HG03108 (cell line): Measurements from ENCODE around the gene JAK3.

Experiments
- ATAC-seq: cut with Tn5 transposase; IDR thresholded peaks from one replicate; pipeline ENCODE4 v1.9.1; 2021; ENCODE audit warnings: moderate library complexity; ENCODE audit not compliant: unreplicated experiment

Gene JAK3

DNA sequence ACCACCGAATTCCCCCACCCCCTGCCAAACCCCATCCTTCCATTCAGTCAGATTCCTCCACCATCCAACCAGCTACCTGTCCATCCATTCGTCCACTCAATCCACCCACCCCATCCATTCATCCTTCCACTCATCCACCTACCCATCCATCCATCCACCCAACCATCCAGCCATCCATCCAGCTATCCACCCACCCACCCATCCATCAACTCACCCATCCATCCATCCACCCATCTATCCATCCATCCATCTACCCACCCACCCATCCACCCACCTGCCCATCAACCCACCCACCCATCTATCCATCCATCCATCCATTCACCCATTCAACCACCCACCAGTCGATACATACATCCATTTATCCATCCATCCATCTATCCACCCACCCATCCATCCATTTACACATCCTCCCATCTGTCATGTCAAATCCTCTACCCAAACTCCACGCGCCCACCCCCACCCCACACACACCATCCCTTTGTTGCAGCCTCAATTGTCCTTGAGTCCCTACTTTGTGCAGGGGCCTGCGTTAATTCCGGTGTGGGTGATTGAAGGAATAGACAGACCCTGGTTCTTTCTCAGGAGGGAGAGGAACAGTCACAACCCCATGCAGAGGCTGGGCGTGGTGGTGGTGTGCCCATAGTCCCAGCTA, 18.7 kb upstream of the JAK3 start:
- no peak for ATAC-seq

DNA sequence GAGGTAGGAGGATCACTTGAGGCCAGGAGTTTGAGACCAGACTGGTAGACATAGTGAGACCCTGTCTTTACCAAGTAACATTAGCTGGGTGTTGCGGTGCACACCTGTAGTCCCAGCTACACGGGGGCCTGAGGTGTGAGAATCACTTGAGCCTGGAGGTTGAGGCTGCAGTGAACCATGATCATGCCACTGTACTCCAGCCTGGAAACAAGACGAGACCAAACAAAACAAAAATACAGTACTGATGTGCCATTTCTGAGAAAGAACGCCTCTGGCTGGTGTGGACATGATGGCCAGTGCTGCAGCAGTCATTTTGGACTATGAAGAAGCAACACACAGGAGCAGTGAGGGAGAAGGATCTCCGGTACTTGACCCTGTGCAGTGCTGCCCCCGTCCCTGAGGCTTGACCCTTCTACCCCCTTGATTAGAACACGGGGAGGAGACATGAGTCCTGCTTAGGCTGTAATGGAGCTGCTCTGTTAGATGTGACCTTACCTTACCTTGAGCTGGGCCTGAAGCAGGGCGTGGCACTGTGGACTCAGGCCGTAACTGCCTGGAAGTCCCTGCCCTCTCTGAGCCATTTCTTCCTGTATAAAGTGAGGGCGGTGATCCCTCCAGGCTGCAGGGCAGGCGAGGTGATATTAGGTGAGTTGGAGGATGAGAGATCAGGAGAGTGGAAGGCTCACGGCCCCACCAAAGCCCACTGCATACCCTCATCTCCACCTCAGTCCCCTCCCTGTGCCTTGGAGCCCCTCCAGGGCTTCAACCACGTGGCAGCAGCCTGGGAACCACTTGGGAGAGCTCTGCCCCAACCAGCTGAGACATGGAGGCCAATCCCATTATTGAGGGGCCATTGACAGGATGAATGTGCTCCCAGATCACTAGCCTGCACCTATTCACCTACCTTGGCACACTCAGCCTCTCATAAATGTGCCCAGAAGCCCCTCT, 17.9 kb upstream of the JAK3 start:
- no peak for ATAC-seq

DNA sequence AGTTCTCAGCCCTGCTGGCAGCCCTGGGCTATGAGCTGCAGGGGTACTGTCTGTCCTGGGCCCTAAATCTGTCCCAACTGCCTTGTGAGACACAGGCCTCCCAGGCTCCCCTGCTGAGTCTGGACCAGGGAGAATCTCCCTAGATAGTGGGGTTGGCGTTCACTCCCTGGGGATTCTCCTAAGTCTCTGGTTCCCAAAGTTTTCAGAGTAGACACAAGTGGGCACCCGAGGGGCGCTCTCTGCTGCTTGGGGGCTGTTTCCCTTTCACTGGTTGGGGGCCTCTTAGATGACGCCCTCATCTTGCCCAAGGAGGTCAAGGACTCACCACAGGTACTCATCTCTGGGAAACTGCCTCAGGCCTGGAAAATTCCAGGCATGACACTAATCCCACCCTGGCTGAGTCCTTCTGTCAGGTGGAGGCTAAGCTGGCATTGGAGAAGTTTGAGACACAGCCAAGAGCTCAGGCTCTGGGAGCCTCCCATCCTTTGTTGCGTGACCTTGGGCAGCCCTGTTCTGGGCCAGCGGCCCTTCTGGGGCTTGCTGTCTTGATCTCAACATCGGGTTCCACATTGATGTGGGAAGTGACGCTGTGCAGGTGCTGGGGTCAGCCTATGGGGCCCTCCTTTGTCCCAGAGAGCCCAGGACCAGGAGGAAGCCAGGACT, 15.9 kb upstream of the JAK3 start:
- ATAC-seq: no peak

DNA sequence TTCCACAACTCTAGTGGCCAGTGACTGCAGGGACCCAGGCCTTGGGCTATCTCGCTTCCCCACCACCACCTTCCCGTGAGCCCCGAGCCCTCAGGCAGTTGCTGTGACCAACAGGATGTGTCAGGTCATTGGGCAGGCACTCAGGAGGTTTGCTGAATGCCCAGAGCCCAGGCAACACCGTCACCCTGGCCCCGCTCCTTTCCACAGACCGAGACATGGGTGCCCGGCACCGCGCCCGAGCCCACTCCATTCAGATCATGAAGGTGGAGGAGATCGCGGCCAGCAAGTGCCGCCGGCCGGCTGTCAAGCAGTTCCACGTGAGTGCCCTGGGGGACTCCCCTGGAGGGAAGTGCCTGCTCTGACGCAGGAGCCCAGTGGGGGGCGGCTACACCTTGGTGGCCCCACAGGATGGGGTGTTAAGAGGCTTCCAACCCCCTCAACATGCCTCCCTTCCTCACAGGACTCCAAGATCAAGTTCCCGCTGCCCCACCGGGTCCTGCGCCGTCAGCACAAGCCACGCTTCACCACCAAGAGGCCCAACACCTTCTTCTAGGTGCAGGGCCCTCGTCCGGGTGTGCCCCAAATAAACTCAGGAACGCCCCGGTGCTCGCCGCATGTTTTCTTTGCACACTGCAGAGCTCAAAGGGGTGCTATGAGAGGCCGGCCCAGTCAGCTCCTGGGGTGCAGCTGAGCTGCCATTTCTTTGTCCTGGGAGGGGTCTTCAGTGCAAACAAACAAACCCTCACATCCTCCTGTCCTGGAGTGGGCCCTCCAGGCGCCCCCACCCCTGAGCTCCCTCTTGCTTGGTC, 15.1 kb upstream of the JAK3 start:
- no peak for ATAC-seq

DNA sequence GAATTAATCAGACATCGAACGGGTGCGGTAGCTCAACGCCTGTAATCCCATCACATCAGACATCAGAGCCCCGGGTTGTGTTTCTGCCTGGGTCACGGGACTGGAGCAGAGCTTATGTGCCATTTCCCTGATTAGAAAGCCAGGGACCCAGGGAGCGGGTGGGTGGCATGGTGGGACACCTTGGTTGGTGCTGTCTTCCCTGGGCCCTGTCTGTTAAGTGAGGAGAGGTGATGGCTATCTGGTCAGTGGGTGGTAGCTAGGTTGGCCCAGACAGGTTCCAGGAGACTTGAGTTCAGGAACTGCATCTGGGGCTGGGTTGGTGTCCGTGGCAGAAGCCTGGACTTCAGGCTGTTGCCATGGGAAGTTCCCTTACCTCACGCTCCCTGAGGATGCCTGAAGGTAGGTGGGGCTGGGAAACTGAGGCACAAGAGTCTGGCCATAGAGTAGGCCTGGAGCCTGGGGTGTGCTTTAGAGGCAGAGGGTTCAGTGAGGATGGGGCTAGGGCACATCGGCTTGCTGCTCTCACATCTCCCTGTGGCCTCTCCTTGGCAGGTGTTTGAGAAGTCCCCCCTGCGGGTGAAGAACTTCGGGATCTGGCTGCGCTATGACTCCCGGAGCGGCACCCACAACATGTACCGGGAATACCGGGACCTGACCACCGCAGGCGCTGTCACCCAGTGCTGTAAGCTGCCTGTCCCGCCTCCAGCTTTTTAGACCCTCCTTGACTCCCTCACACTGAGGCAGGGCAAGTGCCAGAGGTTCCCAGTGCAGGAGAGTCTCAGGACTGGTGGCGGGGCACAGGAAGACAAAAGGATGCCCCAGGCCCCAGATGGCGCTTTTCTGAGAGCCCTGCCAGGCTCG, 14.0 kb upstream of the JAK3 start:
- no peak for ATAC-seq

DNA sequence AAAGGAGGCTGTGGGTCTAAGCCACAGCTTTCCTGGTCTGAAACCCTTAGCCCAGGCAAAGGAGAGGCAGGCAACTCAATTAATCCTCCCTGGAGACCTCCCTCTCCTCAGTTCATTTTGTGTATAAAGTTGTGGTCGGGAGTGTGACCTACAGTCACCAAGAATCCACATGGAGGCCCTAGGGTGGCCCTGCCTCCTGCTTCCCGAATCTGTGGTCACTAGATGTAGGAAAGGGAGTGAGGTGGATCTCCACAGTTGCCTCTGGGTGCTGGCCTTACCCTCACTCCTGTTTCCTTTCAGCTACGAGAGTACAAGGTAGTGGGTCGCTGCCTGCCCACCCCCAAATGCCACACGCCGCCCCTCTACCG, 13.2 kb upstream of the JAK3 start:
- no peak for ATAC-seq

DNA sequence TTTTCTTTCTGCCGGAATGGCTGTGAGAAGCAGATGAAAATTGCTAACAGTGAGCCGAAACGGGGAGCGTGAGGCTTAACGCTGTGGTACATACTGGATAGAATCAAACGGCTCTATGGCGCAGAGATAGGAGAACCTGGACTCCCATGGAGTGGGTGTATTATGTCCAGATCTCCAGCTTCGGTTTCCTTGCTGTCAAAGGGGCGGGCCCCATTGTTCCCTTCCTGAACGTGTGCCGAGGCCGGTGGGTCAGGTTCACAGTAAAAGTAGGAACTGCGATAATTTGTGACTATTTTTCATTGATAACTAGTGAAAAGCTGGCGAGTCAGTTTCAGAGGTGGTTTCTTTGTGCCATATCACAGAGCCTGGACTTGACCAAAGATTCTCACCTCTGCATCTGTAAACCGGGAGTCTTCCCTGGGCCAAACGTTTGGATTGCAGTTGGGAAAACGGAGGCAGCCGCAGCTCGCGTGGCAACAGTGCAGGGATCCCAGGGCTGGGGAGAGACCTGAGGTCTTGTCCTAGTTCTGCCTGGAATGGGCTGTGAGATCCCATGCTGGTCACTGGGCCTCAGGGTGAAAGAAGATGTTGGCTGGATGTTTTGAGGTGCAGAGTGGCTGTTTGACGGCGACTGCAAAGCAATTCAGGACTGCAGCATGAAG, 12.7 kb upstream of the JAK3 start:
- ATAC-seq: no peak

DNA sequence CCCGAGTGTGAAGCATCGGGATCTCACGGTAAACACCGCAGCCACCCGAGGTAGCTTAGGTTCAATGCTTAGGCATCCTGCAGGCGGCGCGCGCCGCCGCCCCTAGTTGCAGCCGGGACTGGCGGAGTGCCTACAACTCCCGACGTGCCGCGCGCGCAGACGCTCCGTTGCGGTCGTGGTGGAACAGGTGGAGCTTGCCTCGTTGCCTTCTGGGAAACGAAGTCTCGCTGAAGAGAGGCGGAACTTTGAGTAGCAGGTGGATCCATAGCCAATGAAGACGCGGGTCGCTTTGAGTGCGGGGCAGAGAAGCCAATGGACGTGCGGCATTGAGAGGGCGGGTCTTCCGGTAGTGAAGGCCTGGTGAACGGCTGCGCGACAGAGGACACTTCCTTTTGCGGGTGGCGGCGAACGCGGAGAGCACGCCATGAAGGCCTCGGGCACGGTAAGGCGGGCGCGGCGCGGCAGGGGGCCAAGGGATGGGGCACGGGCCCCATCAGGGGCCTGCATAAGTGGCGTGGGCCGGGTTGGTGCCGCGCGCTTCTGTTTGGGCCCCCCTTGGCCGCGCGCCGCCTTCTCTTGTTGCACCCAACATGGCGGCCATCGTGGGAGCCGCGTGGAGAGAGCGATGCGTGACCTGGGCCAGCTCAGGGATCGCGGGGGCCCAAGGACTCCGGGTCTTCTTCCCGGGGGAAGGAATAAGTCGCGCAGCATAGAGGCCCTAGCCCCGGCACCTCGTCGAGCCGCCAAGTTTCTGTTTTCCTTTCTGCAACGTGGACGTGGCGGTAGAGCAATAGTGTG, 11.9 kb upstream of the JAK3 start, which contains the start of gene RPL18A:
TSS of gene RPL18A (plus strand) at position 378 of the 798 bp plus-strand sequence. CDS start at position 425, 47 bp downstream.
- peak; percentile 90 for ATAC-seq

DNA sequence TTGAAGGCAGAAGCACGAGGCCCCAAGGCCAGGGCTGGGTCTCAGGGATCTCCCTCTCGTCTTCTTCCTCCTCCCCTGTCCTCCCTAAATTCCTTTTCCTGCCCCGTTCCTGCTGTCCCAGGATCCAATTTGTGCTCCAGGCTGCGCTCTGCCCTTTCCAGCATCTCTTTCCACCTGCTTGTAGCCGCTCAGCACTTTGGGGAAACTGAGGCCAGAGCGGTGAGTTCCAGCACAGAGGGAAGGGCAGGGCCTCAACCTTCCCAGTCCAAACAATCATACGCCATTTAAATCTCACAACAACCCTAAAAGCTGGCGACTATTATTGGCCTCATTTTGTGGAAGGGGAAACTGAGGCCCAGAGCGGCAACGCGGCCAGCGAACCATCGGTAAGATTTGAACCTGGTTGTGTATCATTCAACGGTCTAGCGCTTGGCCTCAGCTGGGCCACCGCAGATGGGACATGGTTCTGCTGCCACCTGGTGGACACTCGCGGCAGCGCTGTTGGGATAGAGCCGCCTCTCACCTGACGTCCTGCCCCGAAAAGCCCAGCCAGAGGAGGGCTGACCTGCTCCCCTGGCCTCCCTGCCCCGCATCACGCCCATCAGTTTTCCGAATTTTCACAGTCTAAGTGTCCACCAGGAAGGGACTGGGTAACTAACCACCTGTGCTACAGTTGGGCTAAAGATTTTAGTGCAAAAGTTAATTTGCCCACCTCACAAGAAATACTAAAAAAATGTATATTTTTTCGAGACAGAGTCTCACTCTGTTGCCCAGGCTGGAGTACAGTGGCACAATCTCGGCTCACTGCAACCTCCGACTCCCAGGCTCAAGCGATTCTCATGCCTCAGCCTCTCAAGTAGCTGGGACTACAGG, 7.7 kb upstream of the JAK3 start:
- no peak for ATAC-seq

DNA sequence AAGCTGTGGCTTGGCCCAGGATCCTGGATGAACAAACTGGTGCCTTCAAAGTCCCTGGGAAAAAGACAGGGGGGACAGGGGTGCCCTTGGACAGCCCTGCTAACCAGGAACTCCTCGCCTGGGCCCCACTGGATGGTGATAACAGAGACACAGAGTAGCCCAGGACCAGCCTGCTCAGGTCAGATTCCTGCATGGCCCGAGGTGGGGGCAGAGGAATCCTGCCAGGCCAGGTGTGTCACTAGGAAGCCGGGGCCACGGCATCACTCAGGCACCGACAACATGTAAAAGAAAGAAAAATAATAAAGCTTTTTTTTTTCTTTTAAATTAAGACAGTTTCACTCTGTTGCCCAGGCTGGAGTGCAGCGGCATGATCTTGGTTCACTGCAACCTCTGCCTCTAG, 6.3 kb upstream of the JAK3 start:
- no peak for ATAC-seq

DNA sequence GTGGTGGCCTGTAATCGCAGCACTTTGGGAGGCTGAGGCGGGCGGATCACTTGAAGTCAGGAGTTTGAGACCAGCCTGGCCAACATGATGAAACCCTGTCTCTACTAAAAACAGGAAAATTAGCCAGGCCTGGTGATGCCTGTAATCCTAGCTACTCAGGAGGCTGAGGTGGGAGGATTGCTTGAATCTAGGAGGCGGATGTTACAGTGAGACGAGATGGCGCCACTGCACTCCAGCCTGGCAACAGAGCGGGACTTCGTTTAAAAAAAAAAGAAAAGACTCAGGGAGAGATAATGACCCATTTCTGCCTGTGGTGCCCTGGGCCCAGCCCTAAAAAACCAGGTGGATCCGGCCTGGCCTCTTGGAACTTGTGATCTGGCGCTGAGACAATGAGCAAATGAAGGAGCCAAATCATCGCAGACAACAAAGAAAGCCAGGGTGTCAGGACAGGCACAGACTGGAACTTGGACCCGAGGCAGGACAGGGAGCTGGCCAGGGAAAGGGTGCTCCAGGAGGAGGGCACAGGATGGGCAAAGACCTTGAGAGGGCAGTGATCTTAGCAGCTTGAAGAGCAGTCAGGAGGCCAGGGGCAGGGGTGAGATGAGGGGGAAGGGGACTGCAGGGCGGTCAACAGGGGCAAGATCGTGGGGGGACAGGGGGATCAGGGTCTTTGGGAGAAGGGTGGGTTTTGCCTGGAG, 962 bp upstream of the JAK3 start:
- ATAC-seq: no peak

DNA sequence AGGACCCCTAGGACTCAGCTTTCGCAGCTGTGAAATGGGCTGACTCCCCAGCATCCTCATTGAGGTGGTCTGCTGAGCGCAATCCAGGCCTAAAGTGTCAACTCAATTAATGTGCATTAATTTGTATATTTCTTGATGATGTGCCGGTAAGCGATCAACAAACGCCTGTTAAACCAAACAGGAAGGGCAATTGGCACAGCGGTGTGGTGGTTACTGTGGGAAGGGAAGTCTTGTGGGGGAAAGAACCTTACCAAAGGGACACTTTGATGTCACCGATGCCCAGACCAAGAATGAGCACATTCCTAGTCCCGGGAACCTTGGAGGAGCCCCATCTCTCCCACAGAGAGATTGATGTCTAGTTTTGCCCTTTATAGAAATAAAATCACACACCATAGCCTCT, 1.6 kb downstream of the JAK3 start:
- ATAC-seq: no peak

DNA sequence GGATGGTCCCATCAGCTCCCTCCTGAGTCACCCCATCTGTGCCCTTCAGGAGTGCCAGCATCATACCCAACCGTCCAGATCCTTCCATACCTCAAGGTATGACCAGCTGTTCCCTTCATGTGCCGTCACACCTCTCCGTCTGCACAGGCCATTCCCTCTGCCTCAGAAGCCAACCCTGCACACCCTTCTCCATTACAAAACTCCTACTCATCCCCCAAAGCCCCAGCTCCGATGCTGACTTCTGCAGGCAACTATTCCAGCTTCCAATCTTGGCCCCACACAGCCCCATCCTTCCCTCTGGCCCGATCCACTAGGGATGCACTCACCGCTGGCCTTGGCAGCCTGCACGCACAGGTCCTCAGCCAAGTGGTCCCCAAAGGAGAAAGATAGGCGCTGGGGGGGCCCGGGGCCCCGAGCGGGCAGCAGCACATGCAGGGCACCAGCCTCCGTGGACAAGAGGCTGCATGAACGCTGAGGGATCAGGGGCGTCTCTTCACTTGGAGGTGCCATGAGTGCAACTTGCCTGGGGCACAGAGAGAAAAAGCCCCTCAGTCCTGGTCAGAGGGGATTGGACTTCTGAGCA, 3.8 kb downstream of the JAK3 start:
- no peak for ATAC-seq

DNA sequence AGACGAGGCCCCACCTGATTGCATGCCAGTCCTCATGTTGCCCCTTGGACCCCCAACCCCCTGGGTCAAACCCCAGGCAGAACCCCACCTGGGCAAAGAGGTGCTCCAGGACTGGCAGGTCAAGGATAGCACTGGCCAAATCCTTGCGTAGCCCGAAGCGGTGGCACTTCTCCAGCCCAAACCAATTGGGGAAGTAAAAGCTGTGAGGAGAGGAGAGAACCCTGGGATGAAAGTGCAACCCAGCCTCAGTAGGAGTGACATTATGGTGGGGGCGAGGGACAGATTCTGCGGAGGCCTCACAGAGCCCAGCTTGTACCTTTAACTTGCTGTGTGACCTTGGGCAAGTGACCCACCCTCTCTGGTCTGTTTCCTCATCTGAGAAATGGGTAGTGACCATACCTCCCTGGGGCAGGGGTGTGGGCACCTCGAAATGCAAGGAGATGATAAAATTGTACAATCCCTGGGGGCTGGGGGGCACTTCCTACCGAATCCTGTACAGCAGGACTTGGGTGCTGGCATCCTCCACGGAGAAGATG, 4.4 kb downstream of the JAK3 start:
- no peak for ATAC-seq

DNA sequence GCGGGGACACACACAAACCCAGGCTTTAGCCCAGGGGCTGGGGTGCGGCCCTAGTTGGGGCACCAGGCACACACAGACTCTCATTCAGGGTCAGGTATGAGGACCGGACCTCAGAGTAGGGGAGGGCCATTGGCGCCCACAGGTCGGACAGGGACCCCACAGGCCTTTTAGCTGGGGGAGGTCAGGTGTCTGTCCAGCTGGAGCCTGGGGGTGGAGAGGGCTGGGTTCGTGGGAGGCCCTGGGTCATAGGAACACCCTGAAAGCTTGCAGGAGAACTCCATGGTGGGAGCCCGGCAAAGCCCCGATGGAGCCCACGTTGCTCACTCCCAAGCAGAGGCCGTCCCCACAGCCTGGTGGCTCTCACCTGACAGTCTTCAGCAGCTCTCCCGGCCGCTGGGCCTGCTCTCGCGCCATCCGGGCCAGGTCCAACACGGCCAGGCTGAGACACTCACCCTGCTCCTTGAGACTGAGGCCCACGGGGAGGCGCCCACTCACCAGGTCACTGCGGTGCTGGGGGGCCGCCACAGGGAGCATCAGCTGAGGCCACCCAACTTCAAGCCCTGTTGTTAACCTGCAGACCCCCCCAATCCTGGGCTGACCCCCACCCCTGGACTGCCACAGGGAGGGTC, 5.0 kb downstream of the JAK3 start:
- no peak for ATAC-seq
